Neural cell (in vitro differentiated cells): ENCODE data around the gene INTS11. TPM values are rescaled to one million over a fixed set of nuclear protein-coding genes. Genes with fewer than 3 reads are reported as not detected.
A peak's percentile ranks its signal among the peaks of the same experiment; 100 is the strongest.

Source experiments
- H2AFZ ChIP-seq: fragments of 200-600, 300-800 bp; sonication (generic), shearing (Covaris generic); 2 replicates; pipeline ENCODE4 v1.6.0; 2014; ENCODE audit warnings: low read depth, mild to moderate bottlenecking, antibody characterized with exemption, low read length, moderate library complexity
- H3F3A ChIP-seq: fragments of 200-600 bp; shearing (Covaris generic); 2 replicates; pipeline ENCODE4 v1.6.1; 2016; ENCODE audit warnings: mild to moderate bottlenecking, moderate library complexity, mixed read lengths, antibody characterized with exemption, low read length; ENCODE audit not compliant: insufficient read depth, poor library complexity, severe bottlenecking
- H3K27ac ChIP-seq: fragments of 200-600, 300-800 bp; sonication (generic), shearing (Covaris generic); 2 replicates; pipeline ENCODE4 v1.5.1; 2014; ENCODE audit warnings: mild to moderate bottlenecking, low read length, moderate library complexity
- H3K27me3 ChIP-seq: fragments of 300-800, 200-600 bp; sonication (generic), shearing (Covaris generic); 2 replicates; pipeline ENCODE4 v1.6.0; 2014; ENCODE audit warnings: mild to moderate bottlenecking, low read depth, low read length, moderate library complexity; ENCODE audit not compliant: insufficient read depth
- H3K36me3 ChIP-seq: fragments of 300-800, 200-600 bp; sonication (generic), shearing (Covaris generic); 2 replicates; pipeline ENCODE4 v1.5.1; 2014; ENCODE audit warnings: mild to moderate bottlenecking, antibody characterized with exemption, low read length, moderate library complexity; ENCODE audit not compliant: insufficient read depth
- H3K4me2 ChIP-seq: fragments of 300-800, 200-600 bp; sonication (generic), shearing (Covaris generic); 2 replicates; pipeline ENCODE4 v1.6.0; 2014; ENCODE audit warnings: mild to moderate bottlenecking, low read length
- H3K4me3 ChIP-seq: fragments of 300-800, 200-600 bp; sonication (generic), shearing (Covaris generic); 2 replicates; pipeline ENCODE4 v1.5.1; 2014; ENCODE audit warnings: mild to moderate bottlenecking, low read length, moderate library complexity
- H3K79me2 ChIP-seq: fragments of 200-600 bp; shearing (Covaris generic); replicated peaks from 2 replicates; pipeline ENCODE4 v1.6.0; 2014; ENCODE audit warnings: mild to moderate bottlenecking, low read length, moderate library complexity; ENCODE audit not compliant: insufficient read depth
- H3K9ac ChIP-seq: fragments of 300-800, 200-600 bp; sonication (generic), shearing (Covaris generic); 2 replicates; pipeline ENCODE4 v1.6.1; 2016; ENCODE audit warnings: mild to moderate bottlenecking, low read length, mixed read lengths
- H3K9me2 ChIP-seq: fragments of 200-600 bp; shearing (Covaris generic); 2 replicates; pipeline ENCODE4 v1.6.1; 2016; ENCODE audit warnings: mild to moderate bottlenecking, low read length, mixed read lengths; ENCODE audit not compliant: insufficient read depth
- H3K9me3 ChIP-seq: fragments of 200-600, 300-800 bp; sonication (generic), shearing (Covaris generic); 2 replicates; pipeline ENCODE4 v1.6.1; 2016; ENCODE audit warnings: mild to moderate bottlenecking, mixed run types, low read length, moderate library complexity, mixed read lengths
- H4K20me1 ChIP-seq: fragments of 200-600 bp; shearing (Covaris generic); 2 replicates; pipeline ENCODE4 v1.6.1; 2016; ENCODE audit warnings: mild to moderate bottlenecking, mixed run types; ENCODE audit not compliant: insufficient read depth
- CTCF ChIP-seq: fragments of 450-650 bp; IDR thresholded peaks from 2 replicates; pipeline ENCODE4 v1.5.1; 2014; ENCODE audit warnings: antibody characterized with exemption, mild to moderate bottlenecking, moderate library complexity; ENCODE audit not compliant: poor library complexity, severe bottlenecking
- EP300 ChIP-seq: fragments of 450-650 bp; conservative IDR thresholded peaks from 2 replicates; pipeline ENCODE4 v1.6.1; 2014; ENCODE audit warnings: antibody characterized with exemption, mild to moderate bottlenecking, moderate library complexity; ENCODE audit not compliant: poor library complexity, severe bottlenecking
- EZH2 ChIP-seq: fragments of 200-600, 300-800 bp; shearing (Covaris generic), sonication (generic); IDR thresholded peaks from 2 replicates; pipeline ENCODE4 v1.6.1; 2014; ENCODE audit warnings: antibody characterized with exemption, low read length, borderline replicate concordance, mild to moderate bottlenecking; ENCODE audit not compliant: insufficient read depth, poor library complexity, severe bottlenecking
- MXI1 ChIP-seq: fragments of 450-650 bp; conservative IDR thresholded peaks from 2 replicates; pipeline ENCODE4 v1.6.1; 2014; ENCODE audit warnings: antibody characterized with exemption, mild to moderate bottlenecking; ENCODE audit not compliant: poor library complexity, severe bottlenecking
- POLR2AphosphoS5 ChIP-seq: IDR thresholded peaks from 2 replicates; pipeline ENCODE4 v1.6.1; 2012
- RAD21 ChIP-seq: fragments of 450-650 bp; conservative IDR thresholded peaks from 2 replicates; pipeline ENCODE4 v1.6.1; 2014; ENCODE audit warnings: antibody characterized with exemption, mild to moderate bottlenecking, moderate library complexity
- REST ChIP-seq: IDR thresholded peaks from 2 replicates; pipeline ENCODE4 v1.6.1; 2012; ENCODE audit warnings: borderline replicate concordance
- SMC3 ChIP-seq: fragments of 450-650 bp; conservative IDR thresholded peaks from 2 replicates; pipeline ENCODE4 v1.6.1; 2014; ENCODE audit warnings: antibody characterized with exemption, mild to moderate bottlenecking, moderate library complexity; ENCODE audit not compliant: poor library complexity
- TAF1 ChIP-seq: IDR thresholded peaks from 2 replicates; pipeline ENCODE4 v1.6.1; 2012; ENCODE audit warnings: low read depth
- polyA plus RNA-seq: library from polyadenylated mRNA; depleted of rRNA; stranded (reverse); fragments of >200 nt; gene quantifications from 2 replicates; pipeline ENCODE4 v1.2.3, GENCODE V29; 2014

The INTS11 gene
- polyA plus RNA-seq, 1 donor from 2014 or later: 131 TPM

- Histone ChIP-seq H3K4me2 (no peak overlapping the region), H3K27me3 (no peaks in the 10 kb centered on the region), H3K4me3 (peak overlapping the region; percentile 82), H3K9me2 (no peaks in the 10 kb centered on the region), H3K9me3 (no peaks in the 10 kb centered on the region), H2AFZ (no peak overlapping the region), H3K36me3 (no peaks in the 10 kb centered on the region), H3K9ac (no peak overlapping the region), H3F3A (no peaks in the 10 kb centered on the region), H4K20me1 (peaks cover 13% of the 10 kb centered on the region), H3K79me2 (peaks cover 12% of the 10 kb centered on the region), H3K27ac (no peak overlapping the region)
- TF ChIP-seq MXI1 (no peak), POLR2AphosphoS5 (no peak), RAD21 (no peak), CTCF (no peak), EZH2 (no peak), EP300 (no peak), REST (no peak)
Measured at GRCh38 chr1:1347026-1347595, 22.7 kb upstream of the INTS11 start.

GRCh38 chr1:1346501-1346890 lies 22.0 kb upstream of the INTS11 start:
- H3K9me2 ChIP-seq: no peaks in the 10 kb centered on the region
- peaks cover 13% of the 10 kb centered on the region for H4K20me1 ChIP-seq
- no peaks in the 10 kb centered on the region for H3K36me3 ChIP-seq
- peak overlapping the region; percentile 82 for H3K4me3 ChIP-seq
- no peaks in the 10 kb centered on the region for H3F3A ChIP-seq
- H2AFZ ChIP-seq: no peak overlapping the region
- H3K9ac ChIP-seq: no peak overlapping the region
- no peak overlapping the region for H3K4me2 ChIP-seq
- peaks cover 12% of the 10 kb centered on the region for H3K79me2 ChIP-seq
- no peak overlapping the region for H3K27ac ChIP-seq
- no peak for TF ChIP-seq POLR2AphosphoS5
- TF ChIP-seq SMC3: no peak
- TF ChIP-seq EP300: no peak
- no peak for TF ChIP-seq RAD21
- TF ChIP-seq MXI1: no peak
- TF ChIP-seq TAF1: no peak
- no peak for TF ChIP-seq EZH2
- TF ChIP-seq CTCF: no peak
- no peaks in the 10 kb centered on the region for H3K9me3 ChIP-seq
- no peaks in the 10 kb centered on the region for H3K27me3 ChIP-seq
